Astrocyte (in vitro differentiated cells and primary cell): Measurements from ENCODE around the gene CHRM2. TPM values are rescaled to one million over a fixed set of nuclear protein-coding genes. Genes with fewer than 3 reads are reported as not detected.
A peak's percentile ranks its signal among the peaks of the same experiment; 100 is the strongest.

Experiments
- DNase-seq: peaks from one replicate; pipeline ENCODE4 v3.0.0-alpha.2; 2010; ENCODE audit warnings: low read depth
- FAIRE-seq: peaks from 2 replicates; lab custom pipeline; 2011; peaks lifted over from hg19 to GRCh38; lab: Jason Lieb, UNC
- H2AFZ ChIP-seq: 2 replicates; pipeline ENCODE4 v1.6.0; 2012; ENCODE audit warnings: low read depth, low read length, inconsistent platforms
- H3K27ac ChIP-seq: 2 replicates; pipeline ENCODE4 v1.5.1; 2011; ENCODE audit warnings: low read depth, low read length, inconsistent platforms
- H3K27me3 ChIP-seq: 2 replicates; pipeline ENCODE4 v1.6.0; 2011; ENCODE audit warnings: low read length, inconsistent platforms; ENCODE audit not compliant: insufficient read depth
- H3K36me3 ChIP-seq: 2 replicates; pipeline ENCODE4 v1.5.1; 2011; ENCODE audit warnings: low read length, inconsistent platforms; ENCODE audit not compliant: insufficient read depth
- H3K4me1 ChIP-seq: 2 replicates; pipeline ENCODE4 v1.5.1; 2011; ENCODE audit warnings: low read length, inconsistent platforms; ENCODE audit not compliant: insufficient read depth
- H3K4me2 ChIP-seq: 2 replicates; pipeline ENCODE4 v1.6.0; 2012; ENCODE audit warnings: low read length, inconsistent platforms
- H3K4me3 ChIP-seq: 2 replicates; pipeline ENCODE4 v1.5.1; 2011; ENCODE audit warnings: low read depth, mild to moderate bottlenecking, low read length, inconsistent platforms; ENCODE audit not compliant: insufficient read depth
- H3K79me2 ChIP-seq: 2 replicates; pipeline ENCODE4 v1.6.0; 2012; ENCODE audit warnings: mild to moderate bottlenecking, low read length, inconsistent platforms; ENCODE audit not compliant: insufficient read depth
- H3K9ac ChIP-seq: 2 replicates; pipeline ENCODE4 v1.6.0; 2012; ENCODE audit warnings: mild to moderate bottlenecking, low read length, inconsistent platforms
- H3K9me3 ChIP-seq: 2 replicates; pipeline ENCODE4 v1.5.1; 2012; ENCODE audit warnings: low read depth, mild to moderate bottlenecking, low read length, inconsistent platforms; ENCODE audit not compliant: insufficient read depth
- H4K20me1 ChIP-seq: 2 replicates; pipeline ENCODE4 v1.6.0; 2012; ENCODE audit warnings: low read length, inconsistent platforms; ENCODE audit not compliant: insufficient read depth
- H3K27ac Mint-ChIP-seq: one replicate; pipeline ENCODE4 v1.8.0; 2021; ENCODE audit warnings: mild to moderate bottlenecking, mixed read lengths; ENCODE audit not compliant: unreplicated experiment
- H3K27me3 Mint-ChIP-seq: one replicate; pipeline ENCODE4 v1.8.0; 2021; ENCODE audit warnings: low read depth, mixed read lengths; ENCODE audit not compliant: unreplicated experiment
- H3K36me3 Mint-ChIP-seq: one replicate; pipeline ENCODE4 v1.8.0; 2021; ENCODE audit warnings: low read depth, mixed read lengths; ENCODE audit not compliant: unreplicated experiment
- H3K4me1 Mint-ChIP-seq: one replicate; pipeline ENCODE4 v1.8.0; 2021; ENCODE audit warnings: low read depth, mixed read lengths; ENCODE audit not compliant: unreplicated experiment
- H3K4me3 Mint-ChIP-seq: one replicate; pipeline ENCODE4 v1.8.0; 2021; ENCODE audit warnings: mild to moderate bottlenecking, moderate library complexity, mixed read lengths; ENCODE audit not compliant: unreplicated experiment
- H3K9me3 Mint-ChIP-seq: one replicate; pipeline ENCODE4 v1.8.0; 2021; ENCODE audit warnings: mild to moderate bottlenecking, mixed read lengths; ENCODE audit not compliant: unreplicated experiment
- EZH2 ChIP-seq: IDR thresholded peaks from 2 replicates; pipeline ENCODE4 v1.6.1; 2012; ENCODE audit warnings: mild to moderate bottlenecking, low read length, inconsistent platforms; ENCODE audit not compliant: insufficient read depth
- total RNA-seq: library from RNA; stranded (reverse); gene quantifications from 2 replicates; pipeline ENCODE4 v1.2.1, GENCODE V29; 2021
- TF ChIP-seq, protein P1 (sequence below): IDR thresholded peaks from 2 replicates; pipeline ENCODE4 v1.5.1; 2011; ENCODE audit warnings: low read depth, mild to moderate bottlenecking, inconsistent platforms, low read length, moderate library complexity; ENCODE audit not compliant: insufficient read depth

Gene CHRM2
- total RNA-seq, 1 donor from 2014 or later: not detected

GRCh38 chr7:136869001-136869961 is 829 bp downstream of the CHRM2 start:
- H3K79me2 ChIP-seq: no peaks in the 10 kb centered on the region
- H4K20me1 ChIP-seq: no peaks in the 10 kb centered on the region
- Mint-ChIP-seq H3K27me3 (peaks cover 75% of the 10 kb centered on the region), H3K36me3 (no peaks in the 10 kb centered on the region), H3K4me1 (peaks cover 13% of the 10 kb centered on the region), H3K27ac (no peak overlapping the region), H3K9me3 (no peaks in the 10 kb centered on the region), H3K4me3 (peak overlapping the region; percentile 81)
- H2AFZ ChIP-seq: peak overlapping the region; percentile 66
- H3K9ac ChIP-seq: peak overlapping the region; percentile 41
- TF ChIP-seq EZH2: no peak
- TF ChIP-seq, protein P1, sequence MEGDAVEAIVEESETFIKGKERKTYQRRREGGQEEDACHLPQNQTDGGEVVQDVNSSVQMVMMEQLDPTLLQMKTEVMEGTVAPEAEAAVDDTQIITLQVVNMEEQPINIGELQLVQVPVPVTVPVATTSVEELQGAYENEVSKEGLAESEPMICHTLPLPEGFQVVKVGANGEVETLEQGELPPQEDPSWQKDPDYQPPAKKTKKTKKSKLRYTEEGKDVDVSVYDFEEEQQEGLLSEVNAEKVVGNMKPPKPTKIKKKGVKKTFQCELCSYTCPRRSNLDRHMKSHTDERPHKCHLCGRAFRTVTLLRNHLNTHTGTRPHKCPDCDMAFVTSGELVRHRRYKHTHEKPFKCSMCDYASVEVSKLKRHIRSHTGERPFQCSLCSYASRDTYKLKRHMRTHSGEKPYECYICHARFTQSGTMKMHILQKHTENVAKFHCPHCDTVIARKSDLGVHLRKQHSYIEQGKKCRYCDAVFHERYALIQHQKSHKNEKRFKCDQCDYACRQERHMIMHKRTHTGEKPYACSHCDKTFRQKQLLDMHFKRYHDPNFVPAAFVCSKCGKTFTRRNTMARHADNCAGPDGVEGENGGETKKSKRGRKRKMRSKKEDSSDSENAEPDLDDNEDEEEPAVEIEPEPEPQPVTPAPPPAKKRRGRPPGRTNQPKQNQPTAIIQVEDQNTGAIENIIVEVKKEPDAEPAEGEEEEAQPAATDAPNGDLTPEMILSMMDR: no peak
- H3K4me1 ChIP-seq: peaks cover 21% of the 10 kb centered on the region
- H3K4me2 ChIP-seq: peak overlapping the region; percentile 98
- H3K36me3 ChIP-seq: no peaks in the 10 kb centered on the region
- H3K9me3 ChIP-seq: no peaks in the 10 kb centered on the region
- H3K27ac ChIP-seq: no peak overlapping the region
- DNase-seq (peak; percentile 3), FAIRE-seq (no peak)
- H3K27me3 ChIP-seq: peaks cover 42% of the 10 kb centered on the region
- H3K4me3 ChIP-seq: peak overlapping the region; percentile 57

GRCh38 chr7:136869991-136870865 is 1.8 kb downstream of the CHRM2 start:
- peak; percentile 25 for DNase-seq

More at GRCh38 chr7:136869991-136870865, 1.8 kb downstream of the CHRM2 start:
- TF ChIP-seq EZH2: no peak
- TF ChIP-seq, protein P1: no peak
- Mint-ChIP-seq H3K9me3 (no peaks in the 10 kb centered on the region), H3K27me3 (peaks cover 73% of the 10 kb centered on the region), H3K27ac (peak overlapping the region; percentile 41), H3K4me3 (peak overlapping the region; percentile 78), H3K36me3 (no peaks in the 10 kb centered on the region), H3K4me1 (peaks cover 13% of the 10 kb centered on the region)
- Histone ChIP-seq H3K4me2 (peak overlapping the region; percentile 98), H3K9me3 (no peaks in the 10 kb centered on the region), H3K9ac (peak overlapping the region; percentile 61), H3K79me2 (no peaks in the 10 kb centered on the region), H4K20me1 (no peaks in the 10 kb centered on the region), H3K4me3 (peak overlapping the region; percentile 57), H3K27me3 (peaks cover 41% of the 10 kb centered on the region), H3K4me1 (peaks cover 21% of the 10 kb centered on the region), H3K27ac (no peak overlapping the region), H3K36me3 (no peaks in the 10 kb centered on the region), H2AFZ (peak overlapping the region; percentile 66)
- no peak for FAIRE-seq
